ENCODE results near the gene ACOX2.

The ACOX2 gene

GRCh38 chr3:58573640-58574039, 36.6 kb upstream of the ACOX2 start:
- H3K9me2 ChIP-seq (replicated peaks; ENCODE audit: low read depth, low read length) = no peaks in the 10 kb centered on the region
- H4K20me1 ChIP-seq (ENCODE audit: insufficient read depth, low read length, poor library complexity, severe bottlenecking) = no peaks in the 10 kb centered on the region
- no peak overlapping the region for H3K4me2 ChIP-seq (ENCODE audit: low read depth, low read length, poor library complexity, severe bottlenecking)
- no peak overlapping the region for H3K9ac ChIP-seq (ENCODE audit: low read depth, low read length, poor library complexity, severe bottlenecking)
- H2AFZ ChIP-seq (ENCODE audit: low read length) = no peak overlapping the region
- H3K27me3 ChIP-seq (ENCODE audit: insufficient read depth, low read length, poor library complexity, severe bottlenecking) = no peaks in the 10 kb centered on the region
- H3K4me1 ChIP-seq (ENCODE audit: insufficient read depth, low read length, poor library complexity, severe bottlenecking) = no peaks in the 10 kb centered on the region
- TF ChIP-seq EZH2phosphoT487 (IDR thresholded peaks at IDR 0.05; ENCODE audit: borderline replicate concordance) (no peak), CTCF (conservative IDR thresholded peaks at IDR 0.05; ENCODE audit: low read length) (no peak)
- no peak overlapping the region for H3K4me3 ChIP-seq (ENCODE audit: low read length, poor library complexity, severe bottlenecking)
- H3K9me3 ChIP-seq (ENCODE audit: insufficient read depth, low read depth, low read length) = no peaks in the 10 kb centered on the region
- H3K36me3 ChIP-seq (ENCODE audit: insufficient read depth, low read length) = no peaks in the 10 kb centered on the region
- H3K79me2 ChIP-seq (ENCODE audit: insufficient read depth, low read length) = no peaks in the 10 kb centered on the region
- no peaks in the 10 kb centered on the region for H3F3A ChIP-seq (ENCODE audit: low read depth)

GRCh38 chr3:58572634-58573230, 35.7 kb upstream of the ACOX2 start:
- Histone ChIP-seq H3K9ac (ENCODE audit: low read depth, low read length, poor library complexity, severe bottlenecking) (no peak overlapping the region), H3K36me3 (ENCODE audit: insufficient read depth, low read length) (no peaks in the 10 kb centered on the region), H4K20me1 (ENCODE audit: insufficient read depth, low read length, poor library complexity, severe bottlenecking) (no peaks in the 10 kb centered on the region), H3K27me3 (ENCODE audit: insufficient read depth, low read length, poor library complexity, severe bottlenecking) (no peaks in the 10 kb centered on the region), H3K9me2 (replicated peaks; ENCODE audit: low read depth, low read length) (no peaks in the 10 kb centered on the region), H3K9me3 (ENCODE audit: insufficient read depth, low read depth, low read length) (no peaks in the 10 kb centered on the region), H3K4me2 (ENCODE audit: low read depth, low read length, poor library complexity, severe bottlenecking) (no peak overlapping the region), H2AFZ (ENCODE audit: low read length) (no peak overlapping the region), H3K4me3 (ENCODE audit: low read length, poor library complexity, severe bottlenecking) (no peak overlapping the region), H3K79me2 (ENCODE audit: insufficient read depth, low read length) (no peaks in the 10 kb centered on the region), H3F3A (ENCODE audit: low read depth) (no peaks in the 10 kb centered on the region), H3K4me1 (ENCODE audit: insufficient read depth, low read length, poor library complexity, severe bottlenecking) (no peaks in the 10 kb centered on the region)
- TF ChIP-seq EZH2phosphoT487 (IDR thresholded peaks at IDR 0.05; ENCODE audit: borderline replicate concordance) (no peak), CTCF (conservative IDR thresholded peaks at IDR 0.05; ENCODE audit: low read length) (no peak)

- Histone ChIP-seq H3K27me3 (ENCODE audit: insufficient read depth, low read length, poor library complexity, severe bottlenecking) (no peaks in the 10 kb centered on the region), H3K9me3 (ENCODE audit: insufficient read depth, low read depth, low read length) (no peaks in the 10 kb centered on the region), H3K79me2 (ENCODE audit: insufficient read depth, low read length) (no peaks in the 10 kb centered on the region), H2AFZ (ENCODE audit: low read length) (no peak overlapping the region), H4K20me1 (ENCODE audit: insufficient read depth, low read length, poor library complexity, severe bottlenecking) (no peaks in the 10 kb centered on the region), H3K4me1 (ENCODE audit: insufficient read depth, low read length, poor library complexity, severe bottlenecking) (no peaks in the 10 kb centered on the region), H3K36me3 (ENCODE audit: insufficient read depth, low read length) (no peaks in the 10 kb centered on the region), H3K4me3 (ENCODE audit: low read length, poor library complexity, severe bottlenecking) (no peak overlapping the region), H3F3A (ENCODE audit: low read depth) (no peaks in the 10 kb centered on the region), H3K9me2 (replicated peaks; ENCODE audit: low read depth, low read length) (no peaks in the 10 kb centered on the region), H3K9ac (ENCODE audit: low read depth, low read length, poor library complexity, severe bottlenecking) (no peak overlapping the region), H3K4me2 (ENCODE audit: low read depth, low read length, poor library complexity, severe bottlenecking) (no peak overlapping the region)
- no peak for TF ChIP-seq CTCF (conservative IDR thresholded peaks at IDR 0.05; ENCODE audit: low read length)
- no peak for TF ChIP-seq EZH2phosphoT487 (IDR thresholded peaks at IDR 0.05; ENCODE audit: borderline replicate concordance)
Measured at GRCh38 chr3:58572013-58572633, 35.1 kb upstream of the ACOX2 start.
